ENCODE data around the gene USP2.
A peak's percentile ranks its signal among the peaks of the same experiment; 100 is the strongest.

Gene USP2

DNA sequence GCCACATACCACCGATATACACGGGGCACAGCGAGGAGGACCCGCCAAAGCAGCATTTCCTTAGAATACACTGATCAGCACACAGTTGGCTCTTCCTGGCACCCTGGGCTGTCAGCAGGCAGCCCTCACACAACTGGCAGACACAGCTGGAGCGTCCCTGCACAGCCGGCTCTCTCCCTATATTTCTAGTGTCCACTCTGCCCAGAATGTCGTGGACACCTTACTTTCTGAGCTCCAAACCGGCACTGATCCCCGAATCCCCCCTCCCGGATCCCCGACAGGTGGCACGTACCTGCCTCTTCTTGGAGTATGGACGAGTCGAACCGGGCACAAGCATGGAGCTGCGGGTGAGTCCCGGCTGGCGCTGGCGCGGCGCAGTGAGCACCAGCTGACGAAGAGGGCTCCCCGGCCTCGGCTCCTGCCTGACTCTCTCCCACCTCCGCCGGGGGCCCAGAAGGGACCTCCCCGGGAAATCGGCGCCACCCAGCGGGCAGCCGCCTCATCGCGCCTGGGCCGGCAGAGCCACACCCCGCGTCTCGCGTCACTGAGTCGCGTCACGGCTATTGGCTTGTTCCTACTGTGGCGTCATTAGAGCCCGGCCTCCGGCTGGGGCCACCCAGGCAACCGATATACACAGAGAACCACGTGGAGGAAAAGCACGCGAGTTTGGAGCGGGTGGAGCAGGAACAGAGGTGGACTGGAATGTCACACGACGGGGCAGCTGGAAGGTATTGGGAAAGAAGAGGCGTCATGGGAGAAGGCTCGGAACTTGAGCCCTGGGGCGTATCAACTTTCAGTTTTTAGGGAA is at the start of gene USP2:
USP2 (minus strand) TSS at position 510 of the 808 bp plus-strand sequence. CDS start 8,210 bp downstream, outside the sequence.
- Histone ChIP-seq H3K9ac (ENCODE audit: low read length) (peak within 1 kb of the TSS; percentile 42), H3K27me3 (ENCODE audit: low read length) (no peaks in the 10 kb centered on the region), H3K36me3 (ENCODE audit: low read length) (no peaks in the 10 kb centered on the region), H4K20me1 (ENCODE audit: low read depth, low read length) (no peaks in the 10 kb centered on the region), H3K4me2 (ENCODE audit: low read depth, low read length, poor library complexity, severe bottlenecking) (peak within 1 kb of the TSS; percentile 62), H3K79me2 (ENCODE audit: insufficient read depth, low read length) (no peaks in the 10 kb centered on the region), H3F3A (ENCODE audit: insufficient read depth) (no peaks in the 10 kb centered on the region), H2AFZ (ENCODE audit: low read depth, low read length, severe bottlenecking) (peak within 1 kb of the TSS; percentile 65), H3K9me2 (replicated peaks; ENCODE audit: insufficient read depth, low read length) (no peaks in the 10 kb centered on the region), H3K27ac (ENCODE audit: low read depth, low read length) (no peak within 1 kb of the TSS), H3K4me3 (ENCODE audit: insufficient read depth, low read length, poor library complexity, severe bottlenecking) (peak within 1 kb of the TSS; percentile 55), H3K9me3 (ENCODE audit: insufficient read depth, low read length) (no peaks in the 10 kb centered on the region)
- TF ChIP-seq, protein P1, sequence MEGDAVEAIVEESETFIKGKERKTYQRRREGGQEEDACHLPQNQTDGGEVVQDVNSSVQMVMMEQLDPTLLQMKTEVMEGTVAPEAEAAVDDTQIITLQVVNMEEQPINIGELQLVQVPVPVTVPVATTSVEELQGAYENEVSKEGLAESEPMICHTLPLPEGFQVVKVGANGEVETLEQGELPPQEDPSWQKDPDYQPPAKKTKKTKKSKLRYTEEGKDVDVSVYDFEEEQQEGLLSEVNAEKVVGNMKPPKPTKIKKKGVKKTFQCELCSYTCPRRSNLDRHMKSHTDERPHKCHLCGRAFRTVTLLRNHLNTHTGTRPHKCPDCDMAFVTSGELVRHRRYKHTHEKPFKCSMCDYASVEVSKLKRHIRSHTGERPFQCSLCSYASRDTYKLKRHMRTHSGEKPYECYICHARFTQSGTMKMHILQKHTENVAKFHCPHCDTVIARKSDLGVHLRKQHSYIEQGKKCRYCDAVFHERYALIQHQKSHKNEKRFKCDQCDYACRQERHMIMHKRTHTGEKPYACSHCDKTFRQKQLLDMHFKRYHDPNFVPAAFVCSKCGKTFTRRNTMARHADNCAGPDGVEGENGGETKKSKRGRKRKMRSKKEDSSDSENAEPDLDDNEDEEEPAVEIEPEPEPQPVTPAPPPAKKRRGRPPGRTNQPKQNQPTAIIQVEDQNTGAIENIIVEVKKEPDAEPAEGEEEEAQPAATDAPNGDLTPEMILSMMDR (IDR thresholded peaks at IDR 0.05; ENCODE audit: insufficient read depth, low read length, poor library complexity, severe bottlenecking), result peak; percentile 93
- TF ChIP-seq EZH2phosphoT487 (conservative IDR thresholded peaks at IDR 0.05; ENCODE audit: low read length), result no peak

- Histone ChIP-seq H3F3A (ENCODE audit: insufficient read depth) (no peaks in the 10 kb centered on the region), H3K27ac (ENCODE audit: low read depth, low read length) (no peak overlapping the region), H3K9ac (ENCODE audit: low read length) (no peak overlapping the region), H3K36me3 (ENCODE audit: low read length) (no peaks in the 10 kb centered on the region), H3K4me3 (ENCODE audit: insufficient read depth, low read length, poor library complexity, severe bottlenecking) (no peak overlapping the region), H4K20me1 (ENCODE audit: low read depth, low read length) (no peaks in the 10 kb centered on the region), H3K9me3 (ENCODE audit: insufficient read depth, low read length) (no peaks in the 10 kb centered on the region), H2AFZ (ENCODE audit: low read depth, low read length, severe bottlenecking) (no peak overlapping the region), H3K9me2 (replicated peaks; ENCODE audit: insufficient read depth, low read length) (no peaks in the 10 kb centered on the region), H3K79me2 (ENCODE audit: insufficient read depth, low read length) (no peaks in the 10 kb centered on the region), H3K27me3 (ENCODE audit: low read length) (no peaks in the 10 kb centered on the region), H3K4me2 (ENCODE audit: low read depth, low read length, poor library complexity, severe bottlenecking) (no peak overlapping the region)
- no peak for TF ChIP-seq EZH2phosphoT487 (conservative IDR thresholded peaks at IDR 0.05; ENCODE audit: low read length)
- TF ChIP-seq, protein P1 (IDR thresholded peaks at IDR 0.05; ENCODE audit: insufficient read depth, low read length, poor library complexity, severe bottlenecking), result no peak
Measured at GRCh38 chr11:119427279-119427678, 45.8 kb upstream of the USP2 start.

GRCh38 chr11:119426142-119426541 is 44.7 kb upstream of the USP2 start:
- H2AFZ ChIP-seq (ENCODE audit: low read depth, low read length, severe bottlenecking), result no peak overlapping the region
- no peaks in the 10 kb centered on the region for H3K9me3 ChIP-seq (ENCODE audit: insufficient read depth, low read length)
- no peak overlapping the region for H3K27ac ChIP-seq (ENCODE audit: low read depth, low read length)
- no peak overlapping the region for H3K9ac ChIP-seq (ENCODE audit: low read length)
- no peaks in the 10 kb centered on the region for H3K36me3 ChIP-seq (ENCODE audit: low read length)
- H3F3A ChIP-seq (ENCODE audit: insufficient read depth), result no peaks in the 10 kb centered on the region
- no peaks in the 10 kb centered on the region for H3K27me3 ChIP-seq (ENCODE audit: low read length)
- H3K79me2 ChIP-seq (ENCODE audit: insufficient read depth, low read length), result no peaks in the 10 kb centered on the region
- no peak overlapping the region for H3K4me3 ChIP-seq (ENCODE audit: insufficient read depth, low read length, poor library complexity, severe bottlenecking)
- no peak overlapping the region for H3K4me2 ChIP-seq (ENCODE audit: low read depth, low read length, poor library complexity, severe bottlenecking)
- no peaks in the 10 kb centered on the region for H4K20me1 ChIP-seq (ENCODE audit: low read depth, low read length)
- H3K9me2 ChIP-seq (replicated peaks; ENCODE audit: insufficient read depth, low read length), result no peaks in the 10 kb centered on the region
- TF ChIP-seq, protein P1 (IDR thresholded peaks at IDR 0.05; ENCODE audit: insufficient read depth, low read length, poor library complexity, severe bottlenecking), result no peak
- no peak for TF ChIP-seq EZH2phosphoT487 (conservative IDR thresholded peaks at IDR 0.05; ENCODE audit: low read length)
